K562 (cell line): ENCODE measurements around the gene RNF41. TPM values are rescaled to one million over a fixed set of nuclear protein-coding genes. Genes with fewer than 3 reads are reported as not detected.

ENCODE experiments used
- ARID2 ChIP-seq: fragments of 450-650 bp; IDR thresholded peaks from 2 replicates; pipeline ENCODE4 v1.6.1; 2017; ENCODE audit warnings: antibody characterized with exemption, mild to moderate bottlenecking
- BCL6 ChIP-seq: fragments of 250-450 bp; sonication (Bioruptor Pico); IDR thresholded peaks from 2 replicates; pipeline ENCODE4 v1.4.0; 2020
- CBX8 ChIP-seq: fragments of 200-600 bp; sonication (generic); IDR thresholded peaks from 2 replicates; pipeline ENCODE4 v1.6.1; 2012; ENCODE audit warnings: borderline replicate concordance, mixed run types, low read depth, mild to moderate bottlenecking, moderate library complexity, mixed read lengths, low read length, control low read depth, inconsistent platforms; ENCODE audit not compliant: poor library complexity, severe bottlenecking; ENCODE audit errors: extremely low read depth
- CSDE1 ChIP-seq, 2 experiments: fragments of 450-650 bp; IDR thresholded peaks; 2 replicates each; pipeline ENCODE4 v1.6.1; 2016; ENCODE audit warnings: mild to moderate bottlenecking in 1 of 2
- EGR1 ChIP-seq: fragments of 450-650 bp; conservative IDR thresholded peaks from 2 replicates; pipeline ENCODE4 v1.6.1; 2017; ENCODE audit warnings: mild to moderate bottlenecking
- ERF ChIP-seq: fragments of 450-650 bp; formaldehyde crosslinking; IDR thresholded peaks from 2 replicates; pipeline ENCODE4 v1.4.0; 2020; ENCODE audit warnings: mild to moderate bottlenecking, mixed read lengths
- ETS1 ChIP-seq: conservative IDR thresholded peaks from 2 replicates; pipeline ENCODE4 v1.6.1; 2011; ENCODE audit warnings: low read depth, mild to moderate bottlenecking, low read length; ENCODE audit not compliant: control insufficient read depth
- HMG20B ChIP-seq: fragments of 250-450 bp; sonication (Bioruptor Pico); IDR thresholded peaks from 2 replicates; pipeline ENCODE4 v1.5.0; 2021; ENCODE audit warnings: mild to moderate bottlenecking
- HMGN3 ChIP-seq: IDR thresholded peaks from 2 replicates; pipeline ENCODE4 v1.6.1; 2011; ENCODE audit warnings: borderline replicate concordance, low read depth, mild to moderate bottlenecking, mixed read lengths, low read length; ENCODE audit not compliant: insufficient read length; ENCODE audit errors: extremely low read depth
- RBBP5 ChIP-seq: fragments of 200-600 bp; sonication (generic); IDR thresholded peaks from 2 replicates; pipeline ENCODE4 v1.6.1; 2012; ENCODE audit warnings: borderline replicate concordance, mild to moderate bottlenecking, low read length, control low read depth, inconsistent platforms; ENCODE audit not compliant: insufficient read depth, poor library complexity, severe bottlenecking
- RCOR1 ChIP-seq, 2 experiments: IDR thresholded peaks; 2 replicates each; pipeline ENCODE4 v1.6.1; 2012; ENCODE audit warnings: low read depth in 2 of 2, low read length in 2 of 2, borderline replicate concordance in 1 of 2, improper control_type of control experiment in 1 of 2
- SFPQ ChIP-seq: fragments of 200-400 bp; formaldehyde crosslinking; IDR thresholded peaks from 2 replicates; pipeline ENCODE4 v1.6.1; 2017; ENCODE audit warnings: mild to moderate bottlenecking, low read depth, low read length, moderate library complexity
- TBL1XR1 ChIP-seq, 2 experiments: IDR thresholded peaks; 2 replicates each; pipeline ENCODE4 v1.6.1; 2012; ENCODE audit warnings: improper control_type of control experiment in 2 of 2, low read length in 2 of 2, mild to moderate bottlenecking in 1 of 2
- TCFL5 ChIP-seq: fragments of 250-450 bp; sonication (Bioruptor Pico); conservative IDR thresholded peaks from 2 replicates; pipeline ENCODE4 v1.6.1; 2021; ENCODE audit warnings: mild to moderate bottlenecking, moderate library complexity, matching md5 sums
- ZNF583 ChIP-seq: fragments of 250-450 bp; sonication (Bioruptor Pico); IDR thresholded peaks from 2 replicates; pipeline ENCODE4 v1.4.0; 2020
- ZSCAN29 ChIP-seq: fragments of 450-650 bp; IDR thresholded peaks from 2 replicates; pipeline ENCODE4 v1.6.1; 2017
- polyA plus RNA-seq, 8 experiments: library from polyadenylated mRNA; depleted of rRNA in 4 of 8; stranded (reverse) in 5 of 8; unstranded in 3 of 8; fragments of >200 nt; fragmentation: Nextera tagmentation in 2 of 8; fragmentation: Illumina TruSeq in 1 of 8; extraction: Ambion mirVana in 2 of 8; extraction: Trizol in 1 of 8; gene quantifications; 2 replicates each; pipeline versions ENCODE4 v1.2.1 to v1.2.3, GENCODE V29; 2011 to 2014; ENCODE audit warnings: inconsistent platforms in 1 of 8, missing spikeins in 1 of 8
- total RNA-seq, 7 experiments: library from RNA; depleted of rRNA in 6 of 7; stranded (reverse); fragments of >200 nt in 6 of 7; fragmentation: Illumina TruSeq in 2 of 7; extraction: Trizol in 2 of 7; gene quantifications; 2 replicates each; pipeline versions ENCODE4 v1.2.1 to v1.2.3, GENCODE V29; 2011 to 2021; ENCODE audit warnings: low replicate concordance in 1 of 7
- TF ChIP-seq, protein P1 (sequence below): sonication (generic); formaldehyde crosslinking; IDR thresholded peaks from 2 replicates; pipeline ENCODE4 v1.8.0; 2023; ENCODE audit warnings: mild to moderate bottlenecking, missing genetic modification reagents

The RNF41 gene
- total and polyA plus RNA-seq, 9 of the 15 experiments (the other 6 are each of a cell fraction or from before 2014, with no cell fraction given), result 28.2 to 46.8 (median 33.8) TPM

DNA sequence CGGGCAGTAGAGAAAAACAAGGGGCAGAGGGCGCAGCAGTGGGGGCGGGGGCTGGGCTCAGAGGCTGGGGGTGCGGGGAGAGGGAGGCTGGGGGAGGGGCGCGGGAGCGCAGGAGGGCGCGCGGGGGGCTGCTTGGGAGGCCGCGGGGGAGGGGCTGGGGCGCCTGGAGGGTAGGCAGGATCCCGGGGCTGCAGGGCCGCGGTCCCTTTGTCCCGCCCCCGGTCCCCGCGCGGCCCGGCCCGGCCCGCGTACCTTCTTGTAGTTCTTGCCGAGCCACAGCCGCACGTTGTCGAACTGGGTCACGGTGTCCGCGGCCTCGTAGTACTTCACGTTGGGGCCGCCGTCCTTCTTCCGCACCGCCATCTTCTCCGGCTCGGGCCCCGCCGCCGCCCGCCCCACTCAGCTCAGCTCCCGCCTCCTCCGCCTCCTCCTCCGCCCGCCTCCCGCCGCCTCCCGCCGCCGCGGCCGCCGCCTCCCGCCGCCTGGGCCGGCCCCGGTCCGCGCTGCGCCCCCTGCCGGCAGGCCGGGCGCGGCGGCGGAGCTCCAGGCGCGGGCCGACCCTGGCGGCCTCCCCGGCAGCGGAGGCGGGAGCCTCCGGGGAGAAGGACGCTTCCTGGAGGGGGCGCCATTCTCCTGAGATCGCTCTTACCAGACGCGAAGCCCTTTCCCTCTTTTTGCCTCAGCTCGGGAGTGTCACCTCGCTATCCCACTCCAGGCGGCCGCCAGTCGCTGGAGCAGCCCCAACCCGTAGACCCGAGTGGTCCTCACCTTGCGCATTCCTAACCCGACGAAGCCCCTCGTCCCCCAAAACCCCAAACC, 32.4 kb downstream of the RNF41 start, which contains the start of gene SMARCC2 (continued):
- no peak for TF ChIP-seq RBBP5
- TF ChIP-seq ZNF583 (CRISPR knock-in tag), result no peak
- no peak for TF ChIP-seq ARID2
- TF ChIP-seq TBL1XR1 (IDR thresholded peaks at IDR 0.05; ENCODE audit: low read length in 2 of 2), result peak in 1 of 2 experiments; percentile 49; a peak in 1 of 4 replicates
- no peak for TF ChIP-seq CSDE1 (IDR thresholded peaks at IDR 0.05)
- peak; percentile 82 for TF ChIP-seq HMGN3
- no peak for TF ChIP-seq SFPQ
- TF ChIP-seq TCFL5, result no peak
- no peak; the same call in 1 of the 2 replicates for TF ChIP-seq ERF (CRISPR knock-in tag)
- no peak for TF ChIP-seq CBX8
- TF ChIP-seq, protein P1, sequence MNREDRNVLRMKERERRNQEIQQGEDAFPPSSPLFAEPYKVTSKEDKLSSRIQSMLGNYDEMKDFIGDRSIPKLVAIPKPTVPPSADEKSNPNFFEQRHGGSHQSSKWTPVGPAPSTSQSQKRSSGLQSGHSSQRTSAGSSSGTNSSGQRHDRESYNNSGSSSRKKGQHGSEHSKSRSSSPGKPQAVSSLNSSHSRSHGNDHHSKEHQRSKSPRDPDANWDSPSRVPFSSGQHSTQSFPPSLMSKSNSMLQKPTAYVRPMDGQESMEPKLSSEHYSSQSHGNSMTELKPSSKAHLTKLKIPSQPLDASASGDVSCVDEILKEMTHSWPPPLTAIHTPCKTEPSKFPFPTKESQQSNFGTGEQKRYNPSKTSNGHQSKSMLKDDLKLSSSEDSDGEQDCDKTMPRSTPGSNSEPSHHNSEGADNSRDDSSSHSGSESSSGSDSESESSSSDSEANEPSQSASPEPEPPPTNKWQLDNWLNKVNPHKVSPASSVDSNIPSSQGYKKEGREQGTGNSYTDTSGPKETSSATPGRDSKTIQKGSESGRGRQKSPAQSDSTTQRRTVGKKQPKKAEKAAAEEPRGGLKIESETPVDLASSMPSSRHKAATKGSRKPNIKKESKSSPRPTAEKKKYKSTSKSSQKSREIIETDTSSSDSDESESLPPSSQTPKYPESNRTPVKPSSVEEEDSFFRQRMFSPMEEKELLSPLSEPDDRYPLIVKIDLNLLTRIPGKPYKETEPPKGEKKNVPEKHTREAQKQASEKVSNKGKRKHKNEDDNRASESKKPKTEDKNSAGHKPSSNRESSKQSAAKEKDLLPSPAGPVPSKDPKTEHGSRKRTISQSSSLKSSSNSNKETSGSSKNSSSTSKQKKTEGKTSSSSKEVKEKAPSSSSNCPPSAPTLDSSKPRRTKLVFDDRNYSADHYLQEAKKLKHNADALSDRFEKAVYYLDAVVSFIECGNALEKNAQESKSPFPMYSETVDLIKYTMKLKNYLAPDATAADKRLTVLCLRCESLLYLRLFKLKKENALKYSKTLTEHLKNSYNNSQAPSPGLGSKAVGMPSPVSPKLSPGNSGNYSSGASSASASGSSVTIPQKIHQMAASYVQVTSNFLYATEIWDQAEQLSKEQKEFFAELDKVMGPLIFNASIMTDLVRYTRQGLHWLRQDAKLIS (CRISPR knock-in tag), result 0 out of 2 replicates have a peak, but pooled peaks have one; percentile 67
- peak; percentile 64 for TF ChIP-seq EGR1
- no peak for TF ChIP-seq BCL6 (CRISPR knock-in tag)
- no peak for TF ChIP-seq ZSCAN29
- peak; percentile 47; the same call in 1 of the 2 replicates for TF ChIP-seq ETS1
- TF ChIP-seq HMG20B (CRISPR knock-in tag), result no peak
- peak in 1 of 2 experiments; percentile 87; a peak in 2 of 4 replicates for TF ChIP-seq RCOR1 (IDR thresholded peaks at IDR 0.05; ENCODE audit: borderline replicate concordance in 1 of 2, low read depth in 2 of 2, low read length in 2 of 2)
